Fibroblast of the aortic adventitia (primary cell): ENCODE results near the gene HTRA1. TPM values are rescaled to one million over a fixed set of nuclear protein-coding genes. Genes with fewer than 3 reads are reported as not detected.
A peak's percentile ranks its signal among the peaks of the same experiment; 100 is the strongest.

ENCODE experiments used
- DNase-seq: peaks from one replicate; pipeline ENCODE4 v3.0.0-alpha.2; 2010; ENCODE audit warnings: low read depth
- H3K4me3 ChIP-seq: 2 replicates; pipeline ENCODE4 v1.5.1; 2011; ENCODE audit warnings: low read depth, mild to moderate bottlenecking, control low read depth, low read length, moderate library complexity
- total RNA-seq: library from RNA; depleted of rRNA; stranded (reverse); fragments of >200 nt; gene quantifications from 2 replicates; pipeline ENCODE4 v1.2.3, GENCODE V29; 2012; ENCODE audit warnings: low replicate concordance
- TF ChIP-seq, protein P1 (sequence below): IDR thresholded peaks from 2 replicates; pipeline ENCODE4 v1.5.1; 2011; ENCODE audit warnings: mild to moderate bottlenecking, low read length, control low read depth, inconsistent platforms; ENCODE audit not compliant: insufficient read depth

The HTRA1 gene
- total RNA-seq, 1 donor, result 156 TPM

GRCh38 chr10:122492006-122492405, 30.7 kb downstream of the HTRA1 start:
- TF ChIP-seq, protein P1, sequence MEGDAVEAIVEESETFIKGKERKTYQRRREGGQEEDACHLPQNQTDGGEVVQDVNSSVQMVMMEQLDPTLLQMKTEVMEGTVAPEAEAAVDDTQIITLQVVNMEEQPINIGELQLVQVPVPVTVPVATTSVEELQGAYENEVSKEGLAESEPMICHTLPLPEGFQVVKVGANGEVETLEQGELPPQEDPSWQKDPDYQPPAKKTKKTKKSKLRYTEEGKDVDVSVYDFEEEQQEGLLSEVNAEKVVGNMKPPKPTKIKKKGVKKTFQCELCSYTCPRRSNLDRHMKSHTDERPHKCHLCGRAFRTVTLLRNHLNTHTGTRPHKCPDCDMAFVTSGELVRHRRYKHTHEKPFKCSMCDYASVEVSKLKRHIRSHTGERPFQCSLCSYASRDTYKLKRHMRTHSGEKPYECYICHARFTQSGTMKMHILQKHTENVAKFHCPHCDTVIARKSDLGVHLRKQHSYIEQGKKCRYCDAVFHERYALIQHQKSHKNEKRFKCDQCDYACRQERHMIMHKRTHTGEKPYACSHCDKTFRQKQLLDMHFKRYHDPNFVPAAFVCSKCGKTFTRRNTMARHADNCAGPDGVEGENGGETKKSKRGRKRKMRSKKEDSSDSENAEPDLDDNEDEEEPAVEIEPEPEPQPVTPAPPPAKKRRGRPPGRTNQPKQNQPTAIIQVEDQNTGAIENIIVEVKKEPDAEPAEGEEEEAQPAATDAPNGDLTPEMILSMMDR, result no peak
- DNase-seq, result no peak
- no peak overlapping the region for H3K4me3 ChIP-seq

- TF ChIP-seq, protein P1, result no peak
- peak; percentile 83 for DNase-seq
- H3K4me3 ChIP-seq, result peak overlapping the region; percentile 3
Measured at GRCh38 chr10:122492999-122493481, 31.7 kb downstream of the HTRA1 start.

GRCh38 chr10:122493761-122494160, 32.4 kb downstream of the HTRA1 start:
- DNase-seq, result no peak
- TF ChIP-seq, protein P1, result no peak
- H3K4me3 ChIP-seq, result no peak overlapping the region

GRCh38 chr10:122494173-122494820, 32.9 kb downstream of the HTRA1 start:
- H3K4me3 ChIP-seq, result no peak overlapping the region
- no peak for DNase-seq
- TF ChIP-seq, protein P1, result no peak

- H3K4me3 ChIP-seq, result no peak overlapping the region
- TF ChIP-seq, protein P1, result no peak
- peak; percentile 76 for DNase-seq
Measured at GRCh38 chr10:122494833-122495232, 33.5 kb downstream of the HTRA1 start.

GRCh38 chr10:122495406-122496340, 34.3 kb downstream of the HTRA1 start:
- peak; percentile 93 for DNase-seq
- H3K4me3 ChIP-seq, result no peak overlapping the region
- TF ChIP-seq, protein P1, result no peak
